KOPT-K1 (cell line): ENCODE data around the gene DGUOK.

Source experiments
- H3K27ac ChIP-seq: fragments of 200-600 bp; sonication (generic); 2 replicates; pipeline ENCODE4 v1.5.1; 2016; ENCODE audit warnings: antibody characterized with exemption, mild to moderate bottlenecking, low read depth, low read length; ENCODE audit not compliant: poor library complexity, severe bottlenecking
- H3K36me3 ChIP-seq: fragments of 200-600 bp; sonication (generic); 2 replicates; pipeline ENCODE4 v1.5.1; 2017; ENCODE audit warnings: antibody characterized with exemption, mild to moderate bottlenecking, low read length, moderate library complexity; ENCODE audit not compliant: insufficient read depth
- H3K9me3 ChIP-seq: fragments of 200-600 bp; sonication (generic); 2 replicates; pipeline ENCODE4 v1.5.1; 2017; ENCODE audit warnings: antibody characterized with exemption, low read length, mild to moderate bottlenecking; ENCODE audit not compliant: insufficient read depth, poor library complexity, severe bottlenecking

The DGUOK gene

DNA sequence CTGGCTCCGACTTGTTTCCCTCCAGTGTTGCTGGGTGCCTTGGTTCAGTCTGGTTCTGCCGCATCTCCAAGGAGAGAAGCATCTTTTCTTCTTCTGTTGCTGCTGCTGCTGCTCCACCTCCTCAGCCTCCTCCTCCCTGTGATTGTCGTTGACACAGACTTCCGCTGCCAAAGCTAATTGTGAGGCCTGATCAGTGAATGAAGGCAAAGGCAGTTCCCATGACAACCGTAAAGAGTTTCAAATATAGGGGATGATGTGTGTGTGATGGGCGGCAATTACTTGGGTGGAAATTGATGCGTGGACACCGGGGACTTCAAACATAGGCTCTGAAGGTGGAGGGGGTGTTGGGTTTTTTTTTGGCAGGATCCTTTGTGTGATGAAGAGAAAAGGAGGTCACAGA, 71.8 kb downstream of the DGUOK start:
- H3K9me3 ChIP-seq: no peaks in the 10 kb centered on the region
- peaks cover 59% of the 10 kb centered on the region for H3K36me3 ChIP-seq
- H3K27ac ChIP-seq: no peak overlapping the region

DNA sequence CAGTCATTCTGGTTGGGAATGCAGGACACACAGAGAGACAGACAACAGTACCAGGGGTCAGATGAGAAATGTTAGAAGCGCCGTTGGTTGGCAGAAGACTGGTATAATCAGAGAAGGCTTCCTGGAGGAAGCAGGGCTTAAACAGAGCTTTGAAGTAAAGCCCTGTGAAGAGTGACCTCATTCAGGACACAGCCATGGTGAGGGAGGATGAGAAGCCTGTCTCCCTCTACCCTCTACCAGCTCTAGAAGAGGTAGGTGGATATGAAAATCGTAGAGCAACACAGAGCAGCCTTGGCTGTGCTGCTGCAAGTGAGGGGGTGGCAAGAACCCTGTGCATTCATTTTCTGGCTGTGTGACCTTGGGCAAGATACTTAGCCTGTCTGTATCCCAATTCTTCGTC, 72.3 kb downstream of the DGUOK start:
- Histone ChIP-seq H3K36me3 (peaks cover 55% of the 10 kb centered on the region; the same call in 1 of the 2 replicates), H3K9me3 (no peaks in the 10 kb centered on the region), H3K27ac (no peak overlapping the region)

DNA sequence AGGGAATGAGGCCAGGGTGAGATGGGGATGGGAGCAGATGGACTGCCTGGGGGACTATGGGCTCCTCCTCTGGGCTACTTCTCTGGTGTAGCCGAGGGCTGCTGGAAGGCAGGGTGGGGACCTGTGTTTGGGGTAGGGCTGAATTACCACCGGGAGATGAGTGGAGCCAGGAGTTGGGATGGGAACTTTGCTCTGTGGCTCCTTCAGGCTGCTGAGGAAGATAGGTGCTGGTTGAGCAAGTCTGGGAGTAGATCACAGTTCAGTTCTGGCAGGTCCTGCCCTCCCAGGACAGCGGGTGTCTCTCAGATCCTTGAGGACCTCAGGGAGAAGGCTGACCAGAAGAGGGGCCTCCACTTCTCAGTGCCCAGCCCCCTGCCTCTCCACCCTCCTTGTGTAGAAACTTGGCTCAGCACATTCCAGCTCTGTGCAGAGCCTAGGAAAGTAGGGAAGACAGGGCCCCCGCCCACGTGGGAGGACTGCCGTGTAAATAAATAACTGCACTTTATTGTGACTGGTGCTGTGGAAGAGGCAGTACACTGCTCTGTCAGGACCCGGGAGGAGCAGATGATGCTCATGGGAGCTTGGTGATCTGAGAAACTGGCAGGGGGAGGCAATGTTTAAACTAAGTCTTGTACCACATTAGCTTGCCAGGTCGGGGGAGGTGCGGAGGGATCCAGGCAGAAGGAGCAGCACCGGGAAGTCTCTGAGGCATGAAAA, 73.4 kb downstream of the DGUOK start:
- no peaks in the 10 kb centered on the region for H3K9me3 ChIP-seq
- no peak overlapping the region for H3K27ac ChIP-seq
- peaks cover 55% of the 10 kb centered on the region for H3K36me3 ChIP-seq

DNA sequence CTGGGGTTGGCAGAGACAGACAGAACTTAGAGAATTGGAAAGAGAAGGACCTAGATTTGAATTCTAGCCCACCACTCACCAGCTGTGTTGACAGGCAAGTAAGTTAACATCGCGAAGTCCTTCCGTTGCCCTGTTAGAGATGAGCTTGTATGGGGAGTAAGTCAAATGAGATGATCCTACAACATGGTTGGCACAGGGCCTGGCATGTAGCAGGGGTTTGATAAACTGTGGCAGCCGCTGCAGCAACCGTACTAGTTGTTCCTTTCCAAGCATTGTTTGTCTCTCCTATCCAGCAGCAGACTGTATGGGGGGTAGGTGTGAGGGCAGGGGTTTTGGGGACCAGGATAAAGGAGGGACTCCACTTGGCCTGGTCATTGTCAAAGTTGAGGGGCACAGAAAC, 74.0 kb downstream of the DGUOK start:
- Histone ChIP-seq H3K27ac (no peak overlapping the region), H3K9me3 (no peaks in the 10 kb centered on the region), H3K36me3 (peaks cover 55% of the 10 kb centered on the region)

DNA sequence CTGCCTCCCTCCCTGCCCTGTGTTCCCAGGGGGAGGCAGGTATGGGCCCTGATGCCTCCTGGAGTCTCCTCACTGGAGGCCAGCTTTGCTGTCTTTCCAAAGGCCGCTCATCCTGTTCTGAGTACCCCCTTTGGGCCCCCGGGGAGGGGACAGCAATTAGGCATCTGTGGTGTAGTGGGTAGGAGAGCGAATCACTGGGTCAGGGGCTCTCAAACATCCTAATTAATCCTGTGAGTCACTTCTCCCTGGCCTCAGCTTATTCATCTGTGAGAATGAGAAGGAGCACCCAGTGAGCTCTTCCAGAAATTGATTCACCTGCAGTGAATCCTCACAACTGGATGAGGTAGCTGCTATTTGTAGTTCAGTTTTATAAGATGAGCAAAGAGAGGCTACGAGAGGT, 74.4 kb downstream of the DGUOK start:
- peaks cover 55% of the 10 kb centered on the region for H3K36me3 ChIP-seq
- no peaks in the 10 kb centered on the region for H3K9me3 ChIP-seq
- H3K27ac ChIP-seq: no peak overlapping the region

DNA sequence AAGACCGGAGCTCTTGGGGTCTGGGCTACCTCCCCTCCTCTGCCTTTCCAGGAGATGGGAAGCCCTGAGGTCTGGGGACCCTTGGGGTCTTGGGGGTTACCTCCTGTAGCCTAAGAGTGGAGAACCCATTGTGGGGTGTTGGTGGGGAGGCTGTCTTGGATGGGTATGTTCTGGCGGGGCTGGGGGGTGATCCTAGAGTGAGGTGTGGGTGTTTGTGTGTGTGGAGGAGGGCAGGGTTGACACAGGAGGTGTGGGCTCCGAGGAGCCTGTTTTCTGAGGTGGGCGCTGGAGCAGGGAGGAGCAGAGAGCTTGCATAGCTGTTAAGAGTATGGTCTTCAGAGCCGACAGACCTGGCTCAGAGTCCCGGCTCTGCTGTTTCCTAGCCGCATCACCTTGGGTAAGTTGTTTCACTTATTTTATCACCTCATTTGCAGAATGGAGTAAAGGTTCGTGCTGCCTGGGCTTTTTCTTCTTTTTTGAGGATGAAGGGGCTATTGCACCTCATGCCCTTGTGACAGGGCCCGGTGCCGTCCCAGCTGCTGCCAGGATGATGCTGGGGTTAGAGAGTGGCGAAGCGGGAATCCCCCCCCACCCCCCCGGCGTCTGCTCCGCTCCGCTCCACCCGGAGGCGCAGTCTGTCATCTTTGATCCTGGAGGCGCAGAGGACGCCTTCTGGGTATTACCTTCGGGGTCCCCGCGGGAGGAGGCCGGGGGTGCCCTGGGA, 75.3 kb downstream of the DGUOK start:
- Histone ChIP-seq H3K27ac (no peak overlapping the region), H3K36me3 (peaks cover 55% of the 10 kb centered on the region), H3K9me3 (no peaks in the 10 kb centered on the region)

DNA sequence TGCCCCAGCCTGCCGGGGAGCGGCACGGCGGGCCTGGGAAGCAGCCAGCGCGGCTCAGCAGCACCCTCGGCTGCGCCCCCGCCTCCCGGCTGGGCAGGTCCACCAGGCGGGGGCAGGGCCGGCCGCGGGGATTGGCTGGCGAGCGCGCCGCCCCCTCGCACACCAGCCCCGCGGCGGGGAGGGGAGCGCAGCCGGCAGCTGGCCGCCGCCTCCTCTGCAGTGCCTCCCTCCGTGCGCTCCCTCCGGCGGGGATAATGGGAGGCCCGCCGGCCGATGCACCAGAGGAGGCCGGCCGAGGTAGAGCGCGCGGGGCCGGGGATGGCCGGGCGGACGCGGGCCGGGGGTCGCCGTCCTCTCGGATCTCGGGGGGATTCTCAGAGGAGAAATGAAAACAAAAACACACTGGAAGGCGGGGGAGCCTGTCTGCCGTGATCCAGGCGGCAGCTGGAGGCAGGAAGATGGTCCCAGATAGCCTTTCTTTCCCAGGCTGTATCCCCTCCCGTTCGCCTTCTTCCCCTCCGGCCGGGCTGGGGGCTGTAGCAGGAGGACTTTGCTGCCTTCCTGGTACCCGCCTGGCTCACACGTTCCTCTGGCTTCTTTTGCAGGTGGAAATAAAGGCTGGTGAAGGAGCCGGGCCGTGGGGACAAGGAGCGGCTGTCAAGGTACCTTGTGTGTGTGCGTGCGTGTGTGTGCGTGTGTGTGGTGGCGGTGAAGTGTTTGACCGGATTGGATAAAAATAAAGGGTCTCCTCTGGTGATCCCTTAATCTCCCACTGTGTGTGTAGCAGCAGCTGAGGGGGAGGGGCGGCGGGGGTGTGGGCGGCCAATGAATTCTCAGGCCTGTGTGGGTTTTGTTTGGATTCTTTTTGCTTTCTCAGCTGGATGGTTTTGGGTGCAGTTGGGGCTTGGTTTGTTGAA, 76.1 kb downstream of the DGUOK start:
- H3K27ac ChIP-seq: peak overlapping the region; percentile 14
- peaks cover 53% of the 10 kb centered on the region for H3K36me3 ChIP-seq
- H3K9me3 ChIP-seq: no peaks in the 10 kb centered on the region

DNA sequence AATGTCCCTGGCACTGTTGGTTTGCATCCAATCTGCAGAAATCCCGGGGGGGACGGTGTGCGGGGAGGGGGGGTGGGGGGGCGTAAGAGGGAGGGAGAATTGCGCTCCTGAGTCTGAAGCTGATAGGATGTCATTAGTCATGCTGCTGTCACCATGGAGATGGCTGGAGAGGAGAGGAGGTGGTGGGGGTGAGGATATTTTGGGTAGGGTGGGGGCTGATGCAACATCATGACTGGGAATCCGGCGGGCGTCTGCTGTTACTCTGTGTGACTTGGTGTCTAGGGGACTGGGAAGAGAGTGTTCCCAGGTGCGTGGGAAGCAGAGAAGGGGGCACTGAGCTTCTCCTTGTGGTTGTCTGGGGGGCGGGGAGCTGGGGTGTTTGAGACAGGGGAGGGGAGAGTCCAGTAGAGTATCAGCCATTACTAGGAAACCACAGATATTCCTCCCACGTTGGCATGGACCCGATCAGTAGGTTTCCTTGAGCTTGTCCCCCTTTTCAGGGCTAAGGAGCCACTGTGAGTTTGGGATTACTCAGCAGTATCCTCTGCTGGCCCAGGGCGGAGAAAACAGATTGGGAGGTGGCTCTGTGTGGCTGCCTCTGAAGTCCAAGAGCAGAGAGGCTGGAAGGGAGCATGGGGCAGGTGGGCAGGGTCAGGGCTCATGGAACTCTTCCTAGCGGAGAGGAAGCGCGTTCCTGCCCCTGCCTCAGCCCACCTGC, 77.0 kb downstream of the DGUOK start:
- Histone ChIP-seq H3K9me3 (no peaks in the 10 kb centered on the region), H3K36me3 (peaks cover 50% of the 10 kb centered on the region), H3K27ac (no peak overlapping the region)

DNA sequence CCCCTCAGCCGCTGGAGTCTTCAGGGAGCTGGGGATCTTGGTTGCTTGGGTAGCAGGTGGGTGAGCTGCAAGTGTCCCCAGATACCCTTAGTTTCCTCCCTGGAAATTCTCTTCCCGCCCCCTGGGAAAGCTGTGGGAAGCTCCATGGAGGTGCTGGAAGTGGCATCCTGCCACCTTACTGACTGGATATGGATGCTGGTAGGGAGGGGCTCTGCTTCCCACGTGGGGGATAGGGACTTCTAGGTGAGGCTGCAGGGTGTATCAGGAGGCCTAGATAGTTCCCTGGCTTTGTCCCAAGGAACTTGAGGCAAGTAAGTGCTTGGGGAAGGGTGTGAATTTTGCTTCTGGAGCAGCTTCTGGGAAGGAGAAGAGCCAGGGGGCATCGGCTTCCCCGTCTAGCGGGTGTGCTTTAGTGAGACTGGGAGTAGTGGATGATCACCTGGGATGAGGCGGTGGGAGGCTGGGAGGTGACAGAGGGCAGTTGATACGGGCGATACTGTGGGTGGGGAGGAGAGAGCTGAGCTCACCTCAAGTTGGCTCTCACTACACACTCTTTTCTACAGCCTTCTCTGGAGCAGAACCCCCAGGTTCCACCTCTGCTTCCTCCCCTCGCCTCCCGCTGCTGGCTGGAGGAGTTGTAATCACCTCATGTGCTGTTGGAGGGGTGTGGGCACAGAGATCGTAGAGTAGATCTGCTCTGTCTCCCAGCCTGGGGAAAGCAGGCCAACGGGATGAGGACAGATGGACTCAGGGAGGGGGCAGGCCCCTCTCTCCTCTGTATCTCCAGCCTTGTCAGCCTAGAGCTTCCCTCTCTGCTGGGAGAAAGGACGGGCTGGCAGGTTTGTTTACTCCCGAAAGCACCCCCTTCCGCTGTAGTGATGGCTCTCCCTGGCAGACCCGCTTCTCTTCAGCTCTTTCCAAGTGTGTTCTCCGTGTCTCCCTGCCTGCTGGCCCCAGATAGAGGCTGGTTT, 77.8 kb downstream of the DGUOK start:
- Histone ChIP-seq H3K27ac (no peak overlapping the region), H3K36me3 (peaks cover 51% of the 10 kb centered on the region)

DNA sequence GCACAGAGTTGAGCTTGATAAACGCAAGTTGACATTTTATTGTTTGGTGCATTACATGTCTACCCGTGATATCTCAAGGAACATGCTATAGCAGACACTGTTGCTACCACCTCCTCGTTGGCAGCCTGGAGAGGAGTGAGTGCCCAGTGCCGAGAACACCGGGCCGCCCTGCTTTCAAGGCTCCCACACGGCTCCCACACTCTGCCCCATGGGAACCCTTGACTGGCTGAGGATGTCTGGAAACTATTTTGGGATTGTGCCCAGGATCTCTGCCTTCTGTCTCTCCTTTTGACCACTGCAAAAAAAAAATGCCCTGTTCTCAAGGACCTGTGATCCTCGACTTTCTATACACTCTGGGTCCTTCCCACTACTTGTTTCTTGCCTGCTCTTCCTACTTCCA, 79.1 kb downstream of the DGUOK start:
- no peak overlapping the region for H3K27ac ChIP-seq
- H3K9me3 ChIP-seq: no peaks in the 10 kb centered on the region
- H3K36me3 ChIP-seq: peaks cover 63% of the 10 kb centered on the region

More for the DNA sequence above, 77.8 kb downstream of the DGUOK start:
- H3K9me3 ChIP-seq: no peaks in the 10 kb centered on the region

DNA sequence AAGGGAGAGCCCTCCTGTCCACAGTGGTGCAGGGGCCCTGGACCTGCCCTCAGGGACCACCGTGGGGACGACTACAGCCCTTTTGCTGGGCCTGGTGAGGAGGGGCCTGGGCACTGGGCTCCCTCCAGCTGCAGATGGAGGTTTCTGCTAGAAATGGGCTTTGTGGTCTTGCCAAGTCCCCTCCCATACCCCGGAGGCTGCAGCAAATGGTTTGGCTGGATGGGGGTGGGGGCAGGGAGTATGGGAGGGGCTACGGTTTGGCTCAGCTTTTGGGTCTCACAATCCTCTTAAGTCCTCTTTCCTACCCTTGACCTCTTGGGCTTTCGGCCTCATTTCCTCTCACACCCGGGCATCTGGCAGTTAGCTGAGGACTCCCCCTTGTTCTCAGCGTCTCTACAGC, 79.8 kb downstream of the DGUOK start:
- peaks cover 63% of the 10 kb centered on the region for H3K36me3 ChIP-seq
- peak overlapping the region; percentile 21 for H3K27ac ChIP-seq
- no peaks in the 10 kb centered on the region for H3K9me3 ChIP-seq

DNA sequence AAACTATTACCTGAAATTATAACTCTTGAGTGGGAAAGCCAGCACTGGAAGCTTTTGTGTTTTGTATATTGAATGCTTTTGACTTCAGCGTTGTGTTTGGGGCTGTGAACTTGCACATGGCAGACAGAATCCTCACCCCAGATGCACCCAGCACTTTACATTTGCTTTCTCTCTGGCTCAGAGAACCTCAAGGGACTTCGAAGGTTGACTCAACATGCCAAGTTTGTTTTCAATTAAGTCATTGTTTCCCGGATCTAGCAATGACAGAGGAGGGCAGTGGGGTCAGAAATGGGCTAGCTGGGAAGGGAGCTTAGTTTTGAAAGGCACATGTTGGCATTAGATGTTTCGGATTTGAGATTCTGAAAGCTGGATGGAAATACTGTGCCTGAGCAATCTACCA, 80.4 kb downstream of the DGUOK start:
- H3K9me3 ChIP-seq: no peaks in the 10 kb centered on the region
- H3K27ac ChIP-seq: no peak overlapping the region

DNA sequence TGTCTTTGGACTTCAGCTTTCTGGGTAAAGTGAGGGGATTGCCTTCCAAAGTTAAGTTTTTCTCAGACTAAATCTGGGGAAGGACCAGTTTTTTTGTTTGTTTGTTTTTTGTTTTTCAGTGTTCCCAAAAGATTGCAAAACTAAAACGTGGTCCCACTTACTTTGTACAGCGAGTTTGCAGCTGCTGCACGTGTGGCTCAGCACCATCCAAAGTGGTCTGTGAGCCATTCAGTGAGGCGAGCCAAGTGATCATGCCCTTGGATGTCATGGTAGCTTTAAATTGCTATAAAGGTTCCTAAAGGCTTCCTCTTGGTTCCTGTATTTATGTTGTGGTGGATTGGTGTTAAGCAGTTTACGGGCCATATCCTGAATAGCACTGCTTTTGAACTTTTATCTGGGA, 81.0 kb downstream of the DGUOK start:
- H3K36me3 ChIP-seq: peaks cover 63% of the 10 kb centered on the region
- H3K9me3 ChIP-seq: no peaks in the 10 kb centered on the region

More for the DNA sequence above, 80.4 kb downstream of the DGUOK start:
- H3K36me3 ChIP-seq: peaks cover 63% of the 10 kb centered on the region

More for the DNA sequence above, 81.0 kb downstream of the DGUOK start:
- no peak overlapping the region for H3K27ac ChIP-seq
